Measurements from ENCODE around the gene BTK.

DNA sequence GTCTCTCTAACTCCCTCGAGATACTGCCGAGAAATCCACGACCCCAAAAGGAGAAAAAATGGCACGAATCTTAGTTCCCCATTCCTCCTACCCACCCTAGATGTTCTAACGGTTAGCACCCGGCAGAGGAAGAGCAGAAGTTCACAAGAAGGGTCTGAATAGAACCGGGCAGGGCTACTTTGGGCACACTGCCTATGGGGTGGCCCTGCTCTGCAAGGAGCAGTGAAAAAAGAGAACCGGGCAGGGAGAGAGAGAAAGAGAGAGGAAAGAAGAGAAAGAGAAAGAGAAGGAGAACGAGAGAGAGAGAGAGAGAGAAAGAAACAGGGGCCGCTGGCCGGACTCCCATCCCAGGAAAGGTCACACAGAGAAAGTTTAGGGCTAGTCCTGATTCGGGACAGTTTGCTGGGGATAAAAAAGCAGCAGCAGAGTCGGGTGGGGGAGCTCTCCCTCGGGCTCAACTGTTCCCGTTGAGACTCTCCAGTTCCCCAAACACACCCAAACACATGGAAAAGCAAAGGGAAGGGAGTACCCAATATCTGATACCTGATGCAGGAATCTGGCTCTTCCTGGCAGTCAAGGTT, 21.3 kb upstream of the BTK start:
- no peak for TF ChIP-seq MYC (IDR thresholded peaks at IDR 0.05; ENCODE audit: low read depth, low read length)
- TF ChIP-seq POLR2A (IDR thresholded peaks at IDR 0.05; ENCODE audit: extremely low read depth, insufficient read length) = no peak
- TF ChIP-seq, protein P1, sequence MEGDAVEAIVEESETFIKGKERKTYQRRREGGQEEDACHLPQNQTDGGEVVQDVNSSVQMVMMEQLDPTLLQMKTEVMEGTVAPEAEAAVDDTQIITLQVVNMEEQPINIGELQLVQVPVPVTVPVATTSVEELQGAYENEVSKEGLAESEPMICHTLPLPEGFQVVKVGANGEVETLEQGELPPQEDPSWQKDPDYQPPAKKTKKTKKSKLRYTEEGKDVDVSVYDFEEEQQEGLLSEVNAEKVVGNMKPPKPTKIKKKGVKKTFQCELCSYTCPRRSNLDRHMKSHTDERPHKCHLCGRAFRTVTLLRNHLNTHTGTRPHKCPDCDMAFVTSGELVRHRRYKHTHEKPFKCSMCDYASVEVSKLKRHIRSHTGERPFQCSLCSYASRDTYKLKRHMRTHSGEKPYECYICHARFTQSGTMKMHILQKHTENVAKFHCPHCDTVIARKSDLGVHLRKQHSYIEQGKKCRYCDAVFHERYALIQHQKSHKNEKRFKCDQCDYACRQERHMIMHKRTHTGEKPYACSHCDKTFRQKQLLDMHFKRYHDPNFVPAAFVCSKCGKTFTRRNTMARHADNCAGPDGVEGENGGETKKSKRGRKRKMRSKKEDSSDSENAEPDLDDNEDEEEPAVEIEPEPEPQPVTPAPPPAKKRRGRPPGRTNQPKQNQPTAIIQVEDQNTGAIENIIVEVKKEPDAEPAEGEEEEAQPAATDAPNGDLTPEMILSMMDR (IDR thresholded peaks at IDR 0.05; ENCODE audit: low read depth, low read length) = no peak
